Measurements from ENCODE around the gene CXCR5.

DNA sequence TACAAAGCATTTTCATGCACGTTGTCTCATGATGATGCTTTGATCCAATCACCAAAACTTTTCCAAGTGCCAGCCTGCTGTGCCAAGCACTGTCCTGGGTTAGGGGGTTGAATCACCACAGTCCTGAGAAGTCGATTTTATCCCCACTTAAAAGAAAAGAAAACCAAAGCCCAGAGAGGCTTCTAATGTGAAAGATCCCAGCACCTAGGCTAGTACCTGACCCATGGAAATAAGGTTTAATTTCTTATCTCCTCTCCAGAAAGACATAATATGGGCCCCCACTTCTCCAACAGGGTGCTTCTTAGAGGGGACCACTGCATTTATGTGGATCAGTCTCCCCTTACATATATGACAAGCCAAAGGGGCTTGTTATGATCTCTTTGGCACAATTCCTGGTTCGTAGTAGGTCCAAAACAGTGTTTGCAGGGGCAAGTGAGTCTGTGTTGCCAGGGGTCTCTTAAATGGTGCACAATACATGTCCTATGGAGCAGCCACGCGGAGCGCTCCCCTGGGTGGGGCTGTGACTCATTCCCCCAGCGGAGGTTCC is 43.9 kb downstream of the CXCR5 start:
- TF ChIP-seq, protein P1, sequence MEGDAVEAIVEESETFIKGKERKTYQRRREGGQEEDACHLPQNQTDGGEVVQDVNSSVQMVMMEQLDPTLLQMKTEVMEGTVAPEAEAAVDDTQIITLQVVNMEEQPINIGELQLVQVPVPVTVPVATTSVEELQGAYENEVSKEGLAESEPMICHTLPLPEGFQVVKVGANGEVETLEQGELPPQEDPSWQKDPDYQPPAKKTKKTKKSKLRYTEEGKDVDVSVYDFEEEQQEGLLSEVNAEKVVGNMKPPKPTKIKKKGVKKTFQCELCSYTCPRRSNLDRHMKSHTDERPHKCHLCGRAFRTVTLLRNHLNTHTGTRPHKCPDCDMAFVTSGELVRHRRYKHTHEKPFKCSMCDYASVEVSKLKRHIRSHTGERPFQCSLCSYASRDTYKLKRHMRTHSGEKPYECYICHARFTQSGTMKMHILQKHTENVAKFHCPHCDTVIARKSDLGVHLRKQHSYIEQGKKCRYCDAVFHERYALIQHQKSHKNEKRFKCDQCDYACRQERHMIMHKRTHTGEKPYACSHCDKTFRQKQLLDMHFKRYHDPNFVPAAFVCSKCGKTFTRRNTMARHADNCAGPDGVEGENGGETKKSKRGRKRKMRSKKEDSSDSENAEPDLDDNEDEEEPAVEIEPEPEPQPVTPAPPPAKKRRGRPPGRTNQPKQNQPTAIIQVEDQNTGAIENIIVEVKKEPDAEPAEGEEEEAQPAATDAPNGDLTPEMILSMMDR (IDR thresholded peaks at IDR 0.05): no peak
- TF ChIP-seq POLR2A (IDR thresholded peaks at IDR 0.05): no peak
